ENCODE data around the gene TNIK.

The TNIK gene

GRCh38 chr3:171113716-171114115 lies 346.5 kb downstream of the TNIK start:
- Mint-ChIP-seq H3K36me3 (ENCODE audit: insufficient read depth) (peaks cover 38% of the 10 kb centered on the region), H3K9me3 (no peaks in the 10 kb centered on the region), H3K27ac (no peak overlapping the region), H3K27me3 (no peaks in the 10 kb centered on the region), H3K4me3 (no peak overlapping the region), H3K4me1 (ENCODE audit: low read depth in 2 of 2) (peaks cover 0 to 9% of the 10 kb centered on the region in 2 donors)
- ATAC-seq (replicated peaks) (no peak), DNase-seq (no peak)

- no peak for ATAC-seq (replicated peaks)
- H3K4me1 Mint-ChIP-seq (ENCODE audit: low read depth in 2 of 2): peaks cover 0 to 4% of the 10 kb centered on the region in 2 donors
- no peak overlapping the region for H3K27ac Mint-ChIP-seq
Measured at GRCh38 chr3:171110715-171111114, 349.5 kb downstream of the TNIK start.

GRCh38 chr3:171108066-171108465 lies 352.1 kb downstream of the TNIK start:
- ATAC-seq (replicated peaks) (no peak), DNase-seq (no peak)
- Mint-ChIP-seq H3K36me3 (ENCODE audit: insufficient read depth) (peaks cover 57% of the 10 kb centered on the region), H3K9me3 (no peaks in the 10 kb centered on the region), H3K27ac (no peak overlapping the region), H3K27me3 (no peaks in the 10 kb centered on the region), H3K4me1 (ENCODE audit: low read depth in 2 of 2) (peaks cover 0 to 4% of the 10 kb centered on the region in 2 donors), H3K4me3 (no peak overlapping the region)

More at GRCh38 chr3:171110715-171111114, 349.5 kb downstream of the TNIK start:
- Mint-ChIP-seq H3K27me3 (no peaks in the 10 kb centered on the region), H3K36me3 (ENCODE audit: insufficient read depth) (peaks cover 60% of the 10 kb centered on the region), H3K4me3 (no peak overlapping the region), H3K9me3 (no peaks in the 10 kb centered on the region)
- no peak for DNase-seq

GRCh38 chr3:171103185-171103584 lies 357.0 kb downstream of the TNIK start:
- Mint-ChIP-seq H3K36me3 (ENCODE audit: insufficient read depth) (peaks cover 54% of the 10 kb centered on the region), H3K27me3 (no peaks in the 10 kb centered on the region), H3K4me1 (ENCODE audit: low read depth in 2 of 2) (no peaks in the 10 kb centered on the region), H3K4me3 (no peak overlapping the region), H3K9me3 (no peaks in the 10 kb centered on the region), H3K27ac (no peak overlapping the region)
- no peak for DNase-seq
- ATAC-seq (replicated peaks): no peak

- no peaks in the 10 kb centered on the region for H3K9me3 Mint-ChIP-seq
- H3K27me3 Mint-ChIP-seq: no peaks in the 10 kb centered on the region
- ATAC-seq (replicated peaks) (no peak), DNase-seq (no peak)
- peaks cover 51% of the 10 kb centered on the region for H3K36me3 Mint-ChIP-seq (ENCODE audit: insufficient read depth)
- no peak overlapping the region for H3K4me3 Mint-ChIP-seq
- H3K4me1 Mint-ChIP-seq (ENCODE audit: low read depth in 2 of 2): no peaks in the 10 kb centered on the region
- no peak overlapping the region for H3K27ac Mint-ChIP-seq
Measured at GRCh38 chr3:171101982-171102641, 358.1 kb downstream of the TNIK start.

- no peak overlapping the region for H3K27ac Mint-ChIP-seq
- no peaks in the 10 kb centered on the region for H3K4me1 Mint-ChIP-seq (ENCODE audit: low read depth in 2 of 2)
- DNase-seq (no peak), ATAC-seq (replicated peaks) (no peak)
- no peaks in the 10 kb centered on the region for H3K27me3 Mint-ChIP-seq
- H3K9me3 Mint-ChIP-seq: no peaks in the 10 kb centered on the region
- peaks cover 41% of the 10 kb centered on the region for H3K36me3 Mint-ChIP-seq (ENCODE audit: insufficient read depth)
- H3K4me3 Mint-ChIP-seq: no peak overlapping the region
Measured at GRCh38 chr3:171099911-171100310, 360.3 kb downstream of the TNIK start.

- no peaks in the 10 kb centered on the region for H3K9me3 Mint-ChIP-seq
- peaks cover 45% of the 10 kb centered on the region for H3K36me3 Mint-ChIP-seq (ENCODE audit: insufficient read depth)
- peaks cover 0 to 4% of the 10 kb centered on the region in 2 donors for H3K4me1 Mint-ChIP-seq (ENCODE audit: low read depth in 2 of 2)
- no peaks in the 10 kb centered on the region for H3K27me3 Mint-ChIP-seq
- no peak for ATAC-seq (replicated peaks)
- no peak for DNase-seq
- no peak overlapping the region for H3K4me3 Mint-ChIP-seq
- peak overlapping the region in 1 of 2 donors; percentile 3 for H3K27ac Mint-ChIP-seq
Measured at GRCh38 chr3:171095063-171095462, 365.1 kb downstream of the TNIK start.

- H3K4me1 Mint-ChIP-seq (ENCODE audit: low read depth in 2 of 2): peaks cover 0 to 4% of the 10 kb centered on the region in 2 donors
- peak overlapping the region; percentile 0 to 3 for H3K27ac Mint-ChIP-seq
- H3K4me3 Mint-ChIP-seq: no peak overlapping the region
- H3K27me3 Mint-ChIP-seq: no peaks in the 10 kb centered on the region
- ATAC-seq (replicated peaks): no peak
- peaks cover 44% of the 10 kb centered on the region for H3K36me3 Mint-ChIP-seq (ENCODE audit: insufficient read depth)
- H3K9me3 Mint-ChIP-seq: no peaks in the 10 kb centered on the region
- DNase-seq: no peak
Measured at GRCh38 chr3:171094411-171094810, 365.8 kb downstream of the TNIK start.

GRCh38 chr3:171093462-171093861 lies 366.7 kb downstream of the TNIK start:
- no peaks in the 10 kb centered on the region for H3K27me3 Mint-ChIP-seq
- peaks cover 0 to 4% of the 10 kb centered on the region in 2 donors for H3K4me1 Mint-ChIP-seq (ENCODE audit: low read depth in 2 of 2)
- peaks cover 37% of the 10 kb centered on the region for H3K36me3 Mint-ChIP-seq (ENCODE audit: insufficient read depth)
- no peak for ATAC-seq (replicated peaks)
- H3K27ac Mint-ChIP-seq: no peak overlapping the region
- H3K9me3 Mint-ChIP-seq: no peaks in the 10 kb centered on the region
- H3K4me3 Mint-ChIP-seq: no peak overlapping the region
- no peak for DNase-seq

GRCh38 chr3:171092467-171092911 lies 367.7 kb downstream of the TNIK start:
- no peak overlapping the region for H3K4me3 Mint-ChIP-seq
- DNase-seq (no peak), ATAC-seq (replicated peaks) (no peak)
- no peaks in the 10 kb centered on the region for H3K27me3 Mint-ChIP-seq
- peaks cover 0 to 4% of the 10 kb centered on the region in 2 donors for H3K4me1 Mint-ChIP-seq (ENCODE audit: low read depth in 2 of 2)
- no peaks in the 10 kb centered on the region for H3K9me3 Mint-ChIP-seq
- no peak overlapping the region for H3K27ac Mint-ChIP-seq
- peaks cover 28% of the 10 kb centered on the region for H3K36me3 Mint-ChIP-seq (ENCODE audit: insufficient read depth)

- no peaks in the 10 kb centered on the region for H3K27me3 Mint-ChIP-seq
- H3K4me1 Mint-ChIP-seq (ENCODE audit: low read depth in 2 of 2): peaks cover 0 to 4% of the 10 kb centered on the region in 2 donors
- DNase-seq (no peak), ATAC-seq (replicated peaks) (no peak)
- no peaks in the 10 kb centered on the region for H3K9me3 Mint-ChIP-seq
- no peak overlapping the region for H3K27ac Mint-ChIP-seq
- H3K36me3 Mint-ChIP-seq (ENCODE audit: insufficient read depth): peaks cover 33% of the 10 kb centered on the region
- no peak overlapping the region for H3K4me3 Mint-ChIP-seq
Measured at GRCh38 chr3:171090321-171090720, 369.9 kb downstream of the TNIK start.

GRCh38 chr3:171088964-171089754 lies 371.0 kb downstream of the TNIK start:
- no peak for DNase-seq

GRCh38 chr3:171088496-171088895 lies 371.7 kb downstream of the TNIK start:
- Mint-ChIP-seq H3K27me3 (no peaks in the 10 kb centered on the region), H3K9me3 (no peaks in the 10 kb centered on the region), H3K27ac (peak overlapping the region in 1 of 2 donors; percentile 0), H3K36me3 (ENCODE audit: insufficient read depth) (peaks cover 43% of the 10 kb centered on the region), H3K4me1 (ENCODE audit: low read depth in 2 of 2) (peaks cover 0 to 4% of the 10 kb centered on the region in 2 donors), H3K4me3 (no peak overlapping the region)
- ATAC-seq (replicated peaks) (no peak), DNase-seq (no peak)

More at GRCh38 chr3:171088964-171089754, 371.0 kb downstream of the TNIK start:
- no peaks in the 10 kb centered on the region for H3K9me3 Mint-ChIP-seq
- H3K27me3 Mint-ChIP-seq: no peaks in the 10 kb centered on the region
- H3K4me1 Mint-ChIP-seq (ENCODE audit: low read depth in 2 of 2): peaks cover 0 to 4% of the 10 kb centered on the region in 2 donors
- no peak overlapping the region for H3K4me3 Mint-ChIP-seq
- H3K36me3 Mint-ChIP-seq (ENCODE audit: insufficient read depth): peaks cover 36% of the 10 kb centered on the region
- H3K27ac Mint-ChIP-seq: peak overlapping the region in 1 of 2 donors; percentile 38
- ATAC-seq (replicated peaks): no peak

- Mint-ChIP-seq H3K9me3 (no peaks in the 10 kb centered on the region), H3K27ac (no peak overlapping the region), H3K4me3 (no peak overlapping the region), H3K4me1 (ENCODE audit: low read depth in 2 of 2) (peaks cover 0 to 4% of the 10 kb centered on the region in 2 donors), H3K36me3 (ENCODE audit: insufficient read depth) (peaks cover 43% of the 10 kb centered on the region), H3K27me3 (no peaks in the 10 kb centered on the region)
- ATAC-seq (replicated peaks): no peak
- DNase-seq: no peak
Measured at GRCh38 chr3:171086914-171087313, 373.3 kb downstream of the TNIK start.

All from effector memory CD8-positive, alpha-beta T cell (primary cell).